Activated CD8-positive, alpha-beta memory T cell treated with anti-CD3 and anti-CD28 coated beads, Interleukin-2, amount 10 ng/mL, durations not matched to agents 7 days and 5 days (primary cell): ENCODE measurements around the gene PDE3B. TPM values are rescaled to one million over a fixed set of nuclear protein-coding genes. Genes with fewer than 3 reads are reported as not detected.
"Not testable (repeated sequence)": the region's sequence is repeated elsewhere in the genome, so short reads cannot be mapped to it uniquely, and the experiment has no call there.

Experiments
- ATAC-seq: fragments of 150-1000 bp; cut with Tn5 transposase; one replicate; pipeline ENCODE4 v1.10.0; 2021; ENCODE audit warnings: moderate library complexity
- CTCF ChIA-PET: fragments of 350-600 bp; sonication (Branson Sonifier 250); formaldehyde crosslinking; loops from one replicate; lab custom pipeline; 2021; ENCODE audit warnings: antibody characterized with exemption; lab: Charles Lee
- DNase-seq: peaks from one replicate; pipeline ENCODE4 v3.0.0-alpha.2; 2020
- H3K27ac Mint-ChIP-seq: one replicate; pipeline ENCODE4 v1.8.0; 2021; ENCODE audit warnings: mild to moderate bottlenecking, mixed read lengths
- H3K27me3 Mint-ChIP-seq: one replicate; pipeline ENCODE4 v1.8.0; 2021; ENCODE audit warnings: mixed read lengths
- H3K36me3 Mint-ChIP-seq: one replicate; pipeline ENCODE4 v1.8.0; 2021; ENCODE audit warnings: mild to moderate bottlenecking, mixed read lengths
- H3K4me1 Mint-ChIP-seq: one replicate; pipeline ENCODE4 v1.8.0; 2021; ENCODE audit warnings: mixed read lengths
- H3K4me3 Mint-ChIP-seq: one replicate; pipeline ENCODE4 v1.8.0; 2021; ENCODE audit warnings: mild to moderate bottlenecking, moderate library complexity, mixed read lengths
- H3K9me3 Mint-ChIP-seq: one replicate; pipeline ENCODE4 v1.8.0; 2022; ENCODE audit warnings: low read depth, mixed read lengths
- total RNA-seq, 2 experiments: library from RNA; stranded (reverse); gene quantifications; one replicate each; pipeline ENCODE4 v1.2.3, GENCODE V29; 2021

Gene PDE3B
- total RNA-seq, 2 experiments from 2014 or later: 81.3 to 92.2 TPM

GRCh38 chr11:14625586-14626205, 17.9 kb upstream of the PDE3B start:
- H3K4me1 Mint-ChIP-seq: peaks cover 26% of the 10 kb centered on the region
- no peak overlapping the region for H3K4me3 Mint-ChIP-seq
- CTCF ChIA-PET: interaction anchor here (1.0 kb wide), 2 partner anchors 20 to 24 kb away, joined by 3 read pairs; no protein-coding TSS in a partner anchor
- H3K9me3 Mint-ChIP-seq: no peaks in the 10 kb centered on the region
- H3K36me3 Mint-ChIP-seq: peaks cover 46% of the 10 kb centered on the region
- ATAC-seq (no peak), DNase-seq (no peak)
- no peak overlapping the region for H3K27ac Mint-ChIP-seq
- H3K27me3 Mint-ChIP-seq: no peaks in the 10 kb centered on the region

- DNase-seq (no peak), ATAC-seq (no peak)
- peaks cover 2% of the 10 kb centered on the region for H3K9me3 Mint-ChIP-seq
- peaks cover 49% of the 10 kb centered on the region for H3K36me3 Mint-ChIP-seq
- CTCF ChIA-PET: interaction anchor here (1.0 kb wide), 2 partner anchors 19 to 23 kb away, joined by 3 read pairs; no protein-coding TSS in a partner anchor
- H3K4me1 Mint-ChIP-seq: peaks cover 24% of the 10 kb centered on the region
- no peaks in the 10 kb centered on the region for H3K27me3 Mint-ChIP-seq
- H3K4me3 Mint-ChIP-seq: no peak overlapping the region
- H3K27ac Mint-ChIP-seq: no peak overlapping the region
These were observed 17.0 kb upstream of the PDE3B start for GRCh38 chr11:14626650-14627049.

DNA sequence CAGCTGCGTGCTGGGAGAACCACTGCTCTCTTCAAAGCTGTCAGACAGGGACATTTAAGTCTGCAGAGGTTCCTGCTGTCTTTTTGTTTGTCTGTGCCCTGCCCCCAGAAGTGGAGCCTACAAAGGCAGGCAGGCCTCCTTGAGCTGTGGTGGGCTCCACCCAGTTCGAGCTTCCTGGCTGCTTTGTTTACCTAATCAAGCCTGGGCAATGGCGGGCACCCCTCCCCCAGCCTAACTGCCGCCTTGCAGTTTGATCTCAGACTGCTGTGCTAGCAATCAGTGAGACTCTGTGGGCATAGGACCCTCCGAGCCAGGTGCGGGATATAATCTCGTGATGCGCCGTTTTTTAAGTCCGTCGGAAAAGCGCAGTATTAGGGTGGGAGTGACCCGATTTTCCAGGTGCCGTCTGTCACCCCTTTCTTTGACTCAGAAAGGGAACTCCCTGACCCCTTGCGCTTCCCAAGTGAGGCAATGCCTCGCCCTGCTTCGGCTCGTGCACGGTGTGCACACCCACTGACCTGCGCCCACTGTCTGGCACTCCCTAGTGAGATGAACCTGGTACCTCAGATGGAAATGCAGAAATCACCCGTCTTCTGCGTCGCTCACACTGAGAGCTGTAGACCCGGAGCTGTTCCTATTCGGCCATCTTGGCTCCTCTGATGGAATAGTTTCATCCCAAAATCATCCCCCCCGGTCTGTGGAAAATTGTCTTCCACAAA, 9.9 kb upstream of the PDE3B start:
- peak; percentile 52 for DNase-seq
- peaks cover 44% of the 10 kb centered on the region for H3K4me1 Mint-ChIP-seq
- H3K4me3 Mint-ChIP-seq, H3K9me3 Mint-ChIP-seq, H3K27me3 Mint-ChIP-seq, ATAC-seq: not testable (repeated sequence)
- CTCF ChIA-PET: interaction anchor here (1.1 to 2.7 kb wide), 2 partner anchors 11 to 12 kb away, joined by 3 to 15 read pairs; no protein-coding TSS in a partner anchor
- H3K36me3 Mint-ChIP-seq: peaks cover 52% of the 10 kb centered on the region
- peak overlapping the region; percentile 72 for H3K27ac Mint-ChIP-seq

DNA sequence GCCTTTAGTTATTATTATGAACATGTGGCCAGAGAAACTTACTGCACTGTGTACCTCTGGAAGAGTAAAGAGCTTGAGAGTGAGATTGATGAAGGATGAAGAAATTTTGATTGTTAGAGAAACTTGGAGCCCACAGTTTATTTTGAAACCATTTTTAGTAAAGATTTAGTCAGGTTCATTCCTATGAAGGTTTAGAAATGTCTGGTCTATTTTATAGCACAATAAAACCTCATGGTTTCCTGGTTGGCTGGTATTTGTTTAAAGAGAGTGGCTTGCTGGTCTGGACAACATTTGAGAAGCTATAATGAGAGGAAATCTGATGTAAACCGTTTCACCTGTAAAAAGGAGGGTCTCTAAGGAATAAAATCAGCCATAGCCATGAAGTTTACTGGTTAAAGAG, 8.8 kb upstream of the PDE3B start:
- Mint-ChIP-seq H3K36me3 (peaks cover 58% of the 10 kb centered on the region), H3K9me3 (peaks cover 9% of the 10 kb centered on the region), H3K27ac (no peak overlapping the region), H3K27me3 (no peaks in the 10 kb centered on the region), H3K4me3 (no peak overlapping the region), H3K4me1 (peaks cover 50% of the 10 kb centered on the region)
- ATAC-seq: no peak
- no peak for DNase-seq
- CTCF ChIA-PET: interaction anchor here (0.6 to 4.0 kb wide), 6 partner anchors 10 to 272 kb away, joined by 3 to 18 read pairs (median 4); partner anchors contain the start of gene CYP2R1

DNA sequence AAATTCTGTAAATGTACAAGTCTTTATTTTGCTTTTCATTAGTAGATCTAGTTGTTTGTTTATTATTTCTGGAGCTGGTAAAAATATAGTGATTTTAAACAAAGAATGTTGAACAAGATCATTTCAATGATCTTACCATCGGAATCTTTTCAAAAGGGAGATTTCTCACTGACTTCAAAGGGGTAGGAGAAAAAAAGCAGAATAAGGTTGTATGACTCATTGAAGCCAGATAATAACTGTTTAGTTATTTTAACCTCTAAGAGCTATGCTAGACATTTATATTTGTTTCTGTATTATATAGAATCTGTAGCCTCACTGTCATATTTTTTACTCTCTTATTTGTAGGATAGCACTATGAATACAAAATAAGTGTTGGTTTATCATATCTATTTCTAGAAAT, 8.1 kb upstream of the PDE3B start:
- Mint-ChIP-seq H3K4me1 (peaks cover 57% of the 10 kb centered on the region), H3K4me3 (no peak overlapping the region), H3K36me3 (peaks cover 62% of the 10 kb centered on the region), H3K27me3 (no peaks in the 10 kb centered on the region), H3K9me3 (peaks cover 9% of the 10 kb centered on the region), H3K27ac (no peak overlapping the region)
- no peak for DNase-seq
- no peak for ATAC-seq
- CTCF ChIA-PET: interaction anchor here (1.2 to 4.0 kb wide), 6 partner anchors 10 to 271 kb away, joined by 3 to 18 read pairs (median 4); partner anchors contain the start of genes CYP2R1 and PSMA1

DNA sequence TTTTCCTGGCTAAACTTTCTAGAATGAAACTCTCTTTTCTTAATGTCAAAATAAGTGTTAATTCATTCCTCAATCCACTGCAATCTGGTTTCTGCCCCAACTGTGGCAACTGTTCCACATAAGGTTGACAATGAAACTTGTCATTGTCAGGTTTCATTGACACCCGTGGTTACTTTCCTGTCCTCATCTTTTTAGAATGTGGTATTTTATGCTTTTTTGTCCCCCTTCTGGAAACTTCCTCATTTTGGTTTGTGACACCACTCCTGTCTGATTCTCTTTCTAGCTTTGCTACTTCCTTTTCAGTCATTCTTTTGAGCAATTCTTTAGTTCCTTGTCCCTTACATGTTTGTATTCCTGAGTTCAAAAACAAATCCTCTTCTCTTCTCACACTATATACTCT, 7.5 kb upstream of the PDE3B start:
- ATAC-seq (no peak), DNase-seq (no peak)
- CTCF ChIA-PET: interaction anchor here (0.7 to 4.0 kb wide), 4 partner anchors 9 to 271 kb away, joined by 3 to 18 read pairs (median 10); partner anchors contain the start of gene PSMA1
- Mint-ChIP-seq H3K9me3 (peaks cover 7% of the 10 kb centered on the region), H3K4me1 (peaks cover 61% of the 10 kb centered on the region), H3K4me3 (no peak overlapping the region), H3K36me3 (peaks cover 59% of the 10 kb centered on the region), H3K27ac (peak overlapping the region; percentile 59), H3K27me3 (no peaks in the 10 kb centered on the region)

DNA sequence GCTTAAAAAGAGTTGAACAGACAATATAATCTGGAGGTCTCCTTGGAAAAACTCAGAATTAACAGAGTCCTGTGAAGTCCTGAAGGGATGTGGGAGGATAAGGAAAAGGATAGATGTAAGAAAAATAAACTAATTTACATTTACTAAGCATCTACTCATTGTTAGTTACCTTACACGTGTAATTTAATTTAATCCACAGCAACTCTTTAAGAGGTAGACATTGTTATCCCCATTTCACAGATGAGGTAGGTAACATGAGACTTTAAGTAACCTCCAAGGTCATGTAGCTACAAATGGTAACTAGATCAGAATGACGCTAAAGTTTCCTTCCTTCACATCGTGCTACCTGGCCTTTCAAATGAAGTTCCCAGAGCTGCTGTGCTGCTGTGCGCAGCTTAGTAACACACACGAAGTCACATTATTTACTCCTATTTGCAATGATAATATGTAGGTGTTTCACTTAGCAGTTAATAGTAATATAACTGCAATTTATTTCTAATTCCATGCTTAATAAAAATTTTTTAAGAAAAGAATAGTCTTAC, 5.7 kb upstream of the PDE3B start:
- no peak for ATAC-seq

DNA sequence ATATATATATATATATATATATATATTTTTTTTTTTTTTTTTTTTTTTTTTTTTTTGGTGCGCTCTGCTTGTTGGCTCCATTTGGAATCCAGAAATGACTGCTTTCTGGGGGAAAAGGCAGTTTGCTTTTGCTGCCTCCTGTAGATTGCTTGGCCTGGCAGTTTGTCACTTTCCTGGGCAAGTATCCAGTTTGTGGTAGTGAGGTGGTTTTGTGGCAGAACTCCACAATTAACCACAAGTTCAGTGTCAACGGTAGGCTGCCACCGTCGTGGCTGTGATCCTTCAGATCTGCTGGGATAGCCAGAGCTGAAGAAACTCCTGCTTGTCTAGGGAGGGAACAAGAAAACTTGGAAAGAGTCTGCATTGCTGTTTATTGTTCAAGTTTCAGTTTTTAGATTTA, 5.0 kb upstream of the PDE3B start:
- no peaks in the 10 kb centered on the region for H3K27me3 Mint-ChIP-seq
- DNase-seq (no peak), ATAC-seq (no peak)
- peak overlapping the region; percentile 36 for H3K4me3 Mint-ChIP-seq
- H3K9me3 Mint-ChIP-seq: peaks cover 7% of the 10 kb centered on the region
- peaks cover 78% of the 10 kb centered on the region for H3K4me1 Mint-ChIP-seq
- H3K36me3 Mint-ChIP-seq: peaks cover 66% of the 10 kb centered on the region
- CTCF ChIA-PET: interaction anchor here (1.0 to 1.7 kb wide), 2 partner anchors 15 to 138 kb away, joined by 3 to 4 read pairs; no protein-coding TSS in a partner anchor
- H3K27ac Mint-ChIP-seq: peak overlapping the region; percentile 60

More for the DNA sequence above, 5.7 kb upstream of the PDE3B start:
- Mint-ChIP-seq H3K27ac (no peak overlapping the region), H3K36me3 (peaks cover 67% of the 10 kb centered on the region), H3K27me3 (no peaks in the 10 kb centered on the region), H3K4me1 (peaks cover 79% of the 10 kb centered on the region), H3K4me3 (no peak overlapping the region), H3K9me3 (peaks cover 7% of the 10 kb centered on the region)
- DNase-seq: no peak
- CTCF ChIA-PET: interaction anchor here (0.6 to 4.0 kb wide), 5 partner anchors 13 to 269 kb away, joined by 3 to 18 read pairs (median 3); no protein-coding TSS in a partner anchor

- H3K27me3 Mint-ChIP-seq: no peaks in the 10 kb centered on the region
- H3K4me3 Mint-ChIP-seq: peak overlapping the region; percentile 85
- CTCF ChIA-PET: interaction anchor here (1.0 kb wide), 1 partner anchor 63 kb away, joined by 3 read pairs; no protein-coding TSS in a partner anchor
- peaks cover 4% of the 10 kb centered on the region for H3K9me3 Mint-ChIP-seq
- DNase-seq: no peak
- peaks cover 51% of the 10 kb centered on the region for H3K4me1 Mint-ChIP-seq
- peak overlapping the region; percentile 40 for H3K27ac Mint-ChIP-seq
- H3K36me3 Mint-ChIP-seq: peaks cover 46% of the 10 kb centered on the region
- no peak for ATAC-seq
These were observed 1.8 kb upstream of the PDE3B start for GRCh38 chr11:14641801-14642200.

DNA sequence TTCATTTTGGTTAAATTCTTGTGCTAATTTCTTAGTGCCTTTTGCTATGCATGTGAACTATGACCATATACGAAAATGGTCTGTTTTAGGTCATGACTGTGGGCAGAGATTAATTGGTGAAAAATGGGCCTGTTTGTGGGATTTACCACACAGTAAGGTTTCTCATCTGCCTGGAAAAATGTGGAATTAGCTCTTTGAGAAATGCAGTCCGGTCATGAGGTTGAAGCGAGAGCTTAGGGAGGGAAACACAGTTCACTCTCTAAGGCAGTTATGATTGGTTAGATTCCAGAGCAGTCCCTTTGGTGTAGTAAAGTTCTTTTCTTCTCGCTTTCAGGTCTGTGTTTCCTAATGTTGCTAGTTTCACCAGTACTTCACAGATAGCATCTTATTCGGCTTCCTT, 1.2 kb upstream of the PDE3B start:
- peak overlapping the region; percentile 85 for H3K4me3 Mint-ChIP-seq
- CTCF ChIA-PET: interaction anchor here (4.2 kb wide), 1 partner anchor 64 kb away, joined by 21 read pairs; no protein-coding TSS in a partner anchor
- peak overlapping the region; percentile 89 for H3K27ac Mint-ChIP-seq
- DNase-seq (no peak), ATAC-seq (no peak)
- H3K4me1 Mint-ChIP-seq: peaks cover 47% of the 10 kb centered on the region
- no peaks in the 10 kb centered on the region for H3K9me3 Mint-ChIP-seq
- peaks cover 44% of the 10 kb centered on the region for H3K36me3 Mint-ChIP-seq
- H3K27me3 Mint-ChIP-seq: no peaks in the 10 kb centered on the region

- H3K9me3 Mint-ChIP-seq: no peaks in the 10 kb centered on the region
- ATAC-seq (peak; percentile 1), DNase-seq (peak; percentile 44)
- peaks cover 47% of the 10 kb centered on the region for H3K4me1 Mint-ChIP-seq
- H3K27ac Mint-ChIP-seq: peak overlapping the region; percentile 89
- H3K27me3 Mint-ChIP-seq: no peaks in the 10 kb centered on the region
- peaks cover 43% of the 10 kb centered on the region for H3K36me3 Mint-ChIP-seq
- H3K4me3 Mint-ChIP-seq: peak overlapping the region; percentile 85
- CTCF ChIA-PET: interaction anchor here (1.0 to 4.2 kb wide), 5 partner anchors 64 to 122 kb away, joined by 3 to 21 read pairs (median 14); no protein-coding TSS in a partner anchor
These were observed 519 bp upstream of the PDE3B start for GRCh38 chr11:14642873-14643696.

GRCh38 chr11:14644226-14645014, 816 bp downstream of the PDE3B start:
- H3K27me3 Mint-ChIP-seq: no peaks in the 10 kb centered on the region
- ATAC-seq (peak; percentile 37), DNase-seq (peak; percentile 67)
- CTCF ChIA-PET: interaction anchor here (0.7 to 4.2 kb wide), 24 partner anchors 9 to 262 kb away, joined by 3 to 43 read pairs (median 4); partner anchors contain the start of genes CYP2R1 and PSMA1
- peak overlapping the region; percentile 89 for H3K27ac Mint-ChIP-seq
- peaks cover 51% of the 10 kb centered on the region for H3K4me1 Mint-ChIP-seq
- peak overlapping the region; percentile 85 for H3K4me3 Mint-ChIP-seq
- no peaks in the 10 kb centered on the region for H3K9me3 Mint-ChIP-seq
- H3K36me3 Mint-ChIP-seq: peaks cover 47% of the 10 kb centered on the region
